GM12892 (cell line): ENCODE results near the gene HERPUD1.

Experiments used
- DNase-seq: peaks from one replicate; pipeline ENCODE4 v3.0.0; 2011; ENCODE audit not compliant: insufficient read length
- FAIRE-seq: peaks from 2 replicates; lab custom pipeline; 2011; peaks lifted over from hg19 to GRCh38; lab: Jason Lieb, UNC
- POLR2A ChIP-seq: IDR thresholded peaks from 2 replicates; pipeline ENCODE4 v1.6.1; 2011; ENCODE audit warnings: low read depth, low read length, control low read depth
- POLR2AphosphoS5 ChIP-seq: IDR thresholded peaks from 2 replicates; pipeline ENCODE4 v1.6.1; 2011; ENCODE audit warnings: low read depth, low read length, control low read depth
- TAF1 ChIP-seq: IDR thresholded peaks from 2 replicates; pipeline ENCODE4 v1.6.1; 2011; ENCODE audit warnings: low read depth, mild to moderate bottlenecking, control low read depth, low read length, borderline replicate concordance

The HERPUD1 gene

DNA sequence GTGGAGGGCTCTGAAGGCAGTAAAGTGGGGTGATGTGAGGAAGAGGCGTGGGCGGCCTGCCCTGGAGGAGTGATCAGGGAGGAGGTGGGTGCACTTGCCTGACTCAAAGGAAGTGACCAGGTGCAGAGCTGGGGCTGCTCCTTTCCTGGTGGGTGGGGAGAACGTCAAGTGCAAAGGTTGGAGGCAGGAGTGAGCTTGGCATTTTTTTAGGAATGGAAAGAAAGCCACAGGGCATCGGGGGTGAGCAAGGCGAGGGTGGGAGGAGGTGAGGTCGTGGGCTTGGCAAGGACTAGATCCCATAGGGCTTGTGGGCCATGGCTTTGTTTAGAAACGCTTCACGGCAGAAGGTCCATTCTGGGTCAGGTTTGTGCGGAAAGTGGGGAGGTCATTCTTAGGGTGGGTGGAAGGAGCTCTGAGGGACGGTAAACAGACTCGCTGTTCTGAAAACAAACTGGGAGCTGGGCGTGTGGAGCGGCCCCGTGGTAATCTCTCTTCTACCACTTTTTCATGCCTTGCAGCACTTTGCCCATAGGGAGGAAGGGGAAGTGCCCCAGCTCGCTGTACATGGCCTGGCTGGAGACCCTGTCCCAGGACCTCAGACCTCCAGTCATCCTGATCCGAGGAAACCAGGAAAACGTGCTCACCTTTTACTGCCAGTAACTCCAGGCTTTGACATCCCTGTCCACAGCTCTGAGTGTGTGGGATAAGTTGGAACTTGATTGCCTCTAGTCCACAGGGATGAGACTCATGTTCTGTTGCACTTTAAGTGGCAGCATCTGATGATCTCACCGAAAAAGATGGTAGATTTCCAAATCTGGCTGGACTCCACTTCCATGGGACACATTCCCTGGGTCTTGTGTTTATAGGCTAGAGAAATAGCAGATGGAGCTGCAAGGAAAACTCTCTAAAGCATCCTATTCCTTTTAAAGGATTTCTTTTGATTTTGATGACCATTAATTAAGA is 18.9 kb upstream of the HERPUD1 start:
- peak; percentile 61 for FAIRE-seq
- TF ChIP-seq POLR2A (no peak), TAF1 (no peak), POLR2AphosphoS5 (no peak)
- DNase-seq = no peak

DNA sequence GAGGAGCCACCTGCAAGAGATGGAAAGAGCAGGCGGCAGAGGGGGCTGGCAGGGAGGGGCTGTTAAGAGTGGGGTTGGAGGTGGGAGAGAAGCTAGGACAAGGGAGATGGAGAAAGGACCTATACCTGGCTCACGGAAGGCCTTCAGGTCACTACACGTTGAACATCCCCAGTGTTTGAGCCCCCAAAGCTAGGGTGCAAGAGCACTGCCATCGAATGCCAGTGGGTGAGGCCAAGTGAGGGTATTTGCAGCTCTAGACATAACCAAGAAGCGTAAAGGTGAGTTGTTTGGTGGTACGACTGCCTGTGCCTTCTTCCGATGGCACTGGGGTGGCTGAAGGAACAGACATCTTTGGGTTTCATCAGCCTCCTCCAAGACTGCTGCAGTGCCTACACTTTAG is 17.0 kb upstream of the HERPUD1 start:
- TF ChIP-seq POLR2AphosphoS5 (no peak), POLR2A (no peak), TAF1 (no peak)
- no peak for FAIRE-seq
- no peak for DNase-seq

DNA sequence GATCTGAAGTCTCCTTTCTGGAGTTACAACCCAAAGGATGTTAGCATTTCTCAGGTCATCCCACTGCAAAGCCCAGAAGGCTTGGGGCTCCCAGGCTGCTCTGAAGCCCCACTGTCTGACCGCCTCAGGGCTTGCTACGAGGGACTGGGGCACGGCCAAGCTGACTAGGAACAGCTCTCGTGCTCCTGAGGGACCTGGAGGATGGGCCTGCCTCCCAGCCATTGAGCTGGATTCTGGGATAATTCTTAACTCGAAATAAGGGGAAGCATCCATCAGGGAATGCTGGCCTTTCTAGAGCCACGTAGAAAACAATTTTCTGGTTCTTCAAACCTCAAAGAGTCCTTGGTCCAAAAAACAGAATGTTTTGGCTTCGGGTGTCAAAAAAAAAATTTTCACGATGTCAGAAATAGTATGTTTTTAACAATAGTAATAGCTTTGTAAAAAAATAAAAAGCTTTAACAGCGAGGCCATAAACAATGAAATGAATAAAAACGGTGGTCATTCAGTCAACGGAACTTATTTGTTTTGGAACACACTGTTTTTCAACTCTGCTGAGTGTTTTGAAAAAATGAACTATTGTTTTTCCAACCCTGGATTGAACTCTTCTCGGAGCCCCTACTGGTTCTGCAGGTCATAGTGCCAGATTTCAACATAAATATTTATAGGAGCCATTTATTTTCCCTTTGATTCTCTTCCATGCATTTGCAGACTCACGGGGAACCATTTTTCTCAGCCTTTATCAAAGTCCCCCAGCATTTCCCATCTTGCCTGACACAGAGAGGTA is 16.4 kb upstream of the HERPUD1 start:
- TF ChIP-seq POLR2A (no peak), TAF1 (no peak), POLR2AphosphoS5 (no peak)
- FAIRE-seq (peak; percentile 69), DNase-seq (no peak)

DNA sequence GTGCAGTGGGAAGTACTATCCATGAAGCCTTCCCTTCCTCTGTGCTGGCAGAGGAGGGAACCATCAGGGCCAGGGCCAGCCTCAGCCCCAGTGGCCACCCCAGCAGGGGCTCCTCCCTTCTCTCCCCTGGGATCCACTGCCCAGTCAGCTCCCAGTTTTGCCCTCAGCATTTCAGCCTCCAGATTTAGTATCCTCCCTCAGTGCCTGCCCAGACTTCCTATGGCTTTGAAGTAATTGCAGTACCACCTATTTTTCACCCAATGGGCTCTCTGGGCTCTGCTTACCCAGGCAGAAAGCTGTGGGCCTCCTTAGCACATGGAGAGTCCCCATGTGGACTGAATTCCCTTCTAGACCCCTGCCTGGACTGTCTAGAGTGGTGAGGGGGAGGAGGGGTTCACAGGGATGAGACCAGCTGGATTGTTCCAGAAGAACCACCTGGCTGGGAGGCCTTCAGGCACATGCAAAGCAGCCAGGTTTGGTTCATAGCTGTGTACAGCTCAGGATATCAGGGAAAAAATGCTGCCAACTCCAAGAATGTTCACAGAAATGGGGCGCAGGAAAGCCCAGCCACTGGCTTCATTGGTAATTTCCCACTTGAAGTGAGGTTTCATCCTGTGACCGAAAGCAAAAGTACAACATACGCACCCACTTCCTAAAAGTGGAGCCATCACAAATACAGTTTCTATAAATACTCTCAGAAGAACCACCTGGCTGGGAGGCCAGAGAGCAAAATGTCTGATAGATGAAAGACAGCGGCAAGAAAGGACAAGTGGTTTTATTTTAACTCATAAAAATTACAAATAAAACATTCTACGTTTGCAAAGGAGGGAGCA is 15.2 kb upstream of the HERPUD1 start:
- TF ChIP-seq POLR2A (no peak; the same call in 1 of the 2 replicates), TAF1 (no peak), POLR2AphosphoS5 (no peak; the same call in 1 of the 2 replicates)
- FAIRE-seq (peak; percentile 92), DNase-seq (peak; percentile 66)

DNA sequence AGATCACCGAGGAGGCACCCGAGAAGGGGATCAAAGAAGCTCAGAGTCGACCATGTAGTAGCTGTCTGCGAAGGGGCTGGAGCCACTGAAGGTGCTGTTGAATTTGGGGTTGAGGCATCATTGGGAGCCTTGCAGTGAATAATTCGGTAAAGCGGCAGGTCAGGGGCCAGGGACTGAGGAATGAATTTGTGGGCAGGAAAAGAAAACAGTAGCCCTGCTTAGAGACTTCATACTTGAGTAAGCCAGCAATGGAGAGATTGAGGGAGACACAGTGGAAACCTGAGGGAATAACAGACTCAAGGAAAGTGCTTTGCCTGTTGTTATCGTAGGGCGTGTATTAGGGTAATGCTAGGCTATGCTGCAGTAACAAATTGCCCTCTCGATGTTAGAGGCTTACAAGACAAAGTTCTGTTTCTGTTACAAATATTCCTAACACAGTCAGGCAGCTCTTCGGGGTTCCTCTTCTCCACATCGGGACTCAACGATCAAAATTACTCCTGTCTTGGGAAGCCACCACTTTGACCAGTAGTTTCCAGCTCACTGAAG is 13.4 kb upstream of the HERPUD1 start:
- FAIRE-seq = no peak
- TF ChIP-seq TAF1 (no peak), POLR2A (no peak)

DNA sequence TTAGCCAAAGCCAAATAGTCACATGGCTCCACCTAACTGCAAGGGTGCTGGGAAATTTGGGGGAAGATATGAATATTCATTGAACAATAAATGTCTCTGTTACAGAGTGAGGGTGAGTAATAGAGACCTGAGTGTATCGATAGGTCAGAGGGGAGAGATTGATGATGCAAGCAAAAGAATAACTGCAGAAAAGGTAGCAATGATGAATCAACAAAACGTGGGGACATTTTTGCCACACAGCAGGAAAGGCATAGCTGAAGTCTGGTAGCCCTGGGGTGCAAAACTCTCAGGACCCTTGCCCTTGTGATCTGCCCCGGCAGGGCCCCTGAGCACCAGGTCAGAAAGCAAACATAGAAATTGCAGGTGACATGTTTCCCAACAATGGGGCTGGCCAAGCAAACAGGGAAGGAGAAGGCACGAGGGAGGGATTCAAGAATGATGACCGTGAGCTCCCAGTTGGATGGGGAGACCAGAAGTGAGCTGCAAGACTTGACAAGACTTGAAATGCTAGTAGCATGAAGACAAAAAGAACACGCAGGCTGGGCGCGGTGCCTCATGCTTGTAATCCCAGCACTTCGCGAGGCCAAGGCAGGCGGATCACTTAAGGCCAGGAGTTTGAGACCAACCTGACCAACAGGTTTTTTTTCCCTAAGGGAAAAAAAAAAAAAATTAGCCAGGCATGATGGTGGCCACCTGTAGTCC is 12.7 kb upstream of the HERPUD1 start:
- no peak for FAIRE-seq
- DNase-seq = no peak
- no peak for TF ChIP-seq POLR2AphosphoS5
- no peak for TF ChIP-seq POLR2A

More for the DNA sequence above, 13.4 kb upstream of the HERPUD1 start:
- no peak for DNase-seq

DNA sequence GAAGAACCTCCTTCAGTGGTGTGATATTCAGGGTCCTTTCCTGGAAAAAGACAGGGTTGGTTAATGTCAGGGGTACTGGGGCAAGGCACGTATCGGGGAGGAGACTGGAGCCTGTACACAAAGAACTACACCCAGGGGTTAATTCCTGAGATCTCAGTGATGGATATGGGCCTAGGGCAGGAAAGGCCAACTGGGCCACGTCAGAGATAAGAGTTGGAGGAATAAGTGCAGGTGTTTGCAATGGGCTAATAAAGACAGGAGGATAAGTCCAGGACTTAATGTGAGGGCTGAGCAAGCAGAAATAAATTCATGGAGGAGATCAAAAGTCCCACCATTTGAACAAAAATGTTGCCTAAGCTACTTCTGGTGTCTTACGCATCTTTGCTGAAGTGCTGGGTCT is 10.4 kb upstream of the HERPUD1 start:
- FAIRE-seq (no peak), DNase-seq (no peak)
- TF ChIP-seq TAF1 = no peak
- no peak for TF ChIP-seq POLR2A
- no peak for TF ChIP-seq POLR2AphosphoS5

DNA sequence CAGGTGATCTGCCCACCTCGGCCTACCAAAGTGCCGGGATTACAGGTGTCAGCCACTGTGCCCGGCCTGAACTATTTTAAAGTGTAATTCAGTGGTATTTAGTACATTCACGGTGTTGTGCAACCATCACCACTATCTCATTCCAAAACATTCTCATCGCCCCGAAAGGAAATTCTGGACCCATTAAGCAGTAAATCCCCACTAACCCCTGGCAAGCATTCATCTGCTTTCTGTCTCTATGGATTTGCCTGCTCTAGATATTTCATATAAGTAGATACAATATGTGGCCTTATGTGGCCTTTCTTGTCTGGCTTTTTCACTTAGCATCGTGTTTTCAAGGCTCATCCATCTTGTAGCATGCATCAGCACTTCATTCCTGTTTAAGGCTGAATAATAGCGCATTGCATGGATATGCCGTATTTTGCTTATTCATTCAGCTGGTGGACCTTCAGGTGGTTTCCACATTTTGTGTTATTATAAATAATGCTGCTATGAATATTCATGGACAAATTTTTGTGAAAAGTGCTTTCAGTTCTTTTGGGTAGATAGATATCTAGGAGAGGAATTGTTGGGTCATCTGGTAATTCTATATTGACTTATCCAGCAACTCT is 8.4 kb upstream of the HERPUD1 start:
- no peak for DNase-seq
- no peak for FAIRE-seq
- TF ChIP-seq POLR2AphosphoS5 = no peak
- no peak for TF ChIP-seq POLR2A
- no peak for TF ChIP-seq TAF1

DNA sequence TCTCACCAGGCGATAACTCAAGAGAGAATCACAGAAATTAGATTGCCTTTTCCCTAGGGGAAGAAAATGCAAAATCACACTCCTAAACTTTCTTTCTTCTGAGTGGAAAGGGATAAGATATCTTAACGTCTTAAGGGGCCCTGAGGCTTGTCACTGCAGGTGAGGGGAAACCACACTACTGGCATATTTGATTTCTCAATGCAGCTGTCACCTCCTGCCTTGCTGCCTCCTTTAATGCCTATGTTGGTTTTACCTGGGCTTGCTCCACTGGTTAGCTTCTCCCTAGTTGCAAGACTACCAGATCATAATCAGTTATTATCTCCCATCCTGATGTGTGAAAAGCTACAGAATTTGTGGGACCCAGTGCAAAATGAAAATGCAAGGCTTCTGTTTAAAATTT is 4.5 kb upstream of the HERPUD1 start:
- FAIRE-seq = no peak
- TF ChIP-seq TAF1 = no peak

DNA sequence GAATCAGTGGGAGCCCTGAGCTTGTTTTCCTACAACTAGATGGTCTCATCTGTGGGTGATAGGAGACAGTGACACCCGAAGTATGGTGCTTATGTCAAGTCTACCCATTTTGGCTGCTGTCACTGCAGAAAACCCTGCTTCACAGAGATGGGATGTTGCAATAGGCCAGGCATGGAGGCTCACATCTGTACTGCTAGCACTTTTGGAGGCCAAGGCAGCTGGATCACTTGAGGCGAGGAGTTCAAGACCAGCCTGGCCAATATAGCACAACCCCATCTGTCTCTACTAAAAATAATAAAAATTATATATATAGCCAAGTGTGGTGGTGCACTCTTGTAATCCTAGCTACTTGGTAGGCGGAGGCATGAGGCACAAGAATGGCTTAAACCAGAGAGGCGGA is 2.3 kb upstream of the HERPUD1 start:
- DNase-seq (no peak), FAIRE-seq (no peak)
- TF ChIP-seq TAF1 = no peak
- no peak for TF ChIP-seq POLR2A
- no peak for TF ChIP-seq POLR2AphosphoS5

More for the DNA sequence above, 4.5 kb upstream of the HERPUD1 start:
- DNase-seq = no peak
